CD14-positive monocyte (primary cell): ENCODE data around the gene AJAP1. TPM values are rescaled to one million over a fixed set of nuclear protein-coding genes. Genes with fewer than 3 reads are reported as not detected.

Experiments
- DNase-seq, 3 donors: peaks; one replicate each; pipeline ENCODE4 v3.0.0-alpha.2; 2011 to 2022
- H2AFZ ChIP-seq: 2 replicates; pipeline ENCODE4 v1.6.0; 2012; ENCODE audit warnings: mild to moderate bottlenecking, low read depth, low read length, inconsistent platforms; ENCODE audit not compliant: insufficient read depth, poor library complexity, severe bottlenecking
- H3K27ac ChIP-seq, 2 donors: 1 replicate in 1 of 2; 2 replicates in 1 of 2; pipeline ENCODE4 v1.5.1; 2012 to 2013; ENCODE audit warnings: low read length in 2 of 2, control low read depth in 1 of 2, inconsistent platforms in 1 of 2, low read depth in 1 of 2, mild to moderate bottlenecking in 1 of 2
- H3K27me3 ChIP-seq, 2 donors: one replicate each; pipeline versions ENCODE4 v1.6.0 to v1.6.1; 2011 to 2013; ENCODE audit warnings: low read length in 2 of 2; ENCODE audit not compliant: control insufficient read depth in 2 of 2, insufficient read depth in 2 of 2
- H3K36me3 ChIP-seq, 2 donors: replicated peaks in 1 of 2; 1 replicate in 1 of 2; 2 replicates in 1 of 2; pipeline versions ENCODE4 v1.5.1 to v1.6.1; 2012 to 2013; ENCODE audit warnings: low read length in 2 of 2, control low read depth in 1 of 2, inconsistent platforms in 1 of 2, mild to moderate bottlenecking in 1 of 2; ENCODE audit not compliant: insufficient read depth in 2 of 2, control insufficient read depth in 1 of 2
- H3K4me1 ChIP-seq, 2 donors: 1 replicate in 1 of 2; 2 replicates in 1 of 2; pipeline versions ENCODE4 v1.5.1 to v1.6.1; 2012 to 2013; ENCODE audit warnings: low read length in 2 of 2, control low read depth in 1 of 2, inconsistent platforms in 1 of 2, mild to moderate bottlenecking in 1 of 2, moderate library complexity in 1 of 2; ENCODE audit not compliant: insufficient read depth in 2 of 2, control insufficient read depth in 1 of 2
- H3K4me2 ChIP-seq: replicated peaks from 2 replicates; pipeline ENCODE3; 2012; ENCODE audit warnings: low read length, moderate library complexity, mild to moderate bottlenecking; ENCODE audit not compliant: poor library complexity, severe bottlenecking; ENCODE audit errors: extremely low read depth
- H3K4me3 ChIP-seq, 3 experiments: fragments of 200-600 bp in 1 of 3; sonication (generic) in 1 of 3; replicated peaks in 1 of 3; 1 replicate in 2 of 3; 2 replicates in 1 of 3; pipeline ENCODE4 v1.5.1; 2011 to 2013; ENCODE audit warnings: low read length in 3 of 3, mild to moderate bottlenecking in 3 of 3, control low read depth in 2 of 3, low read depth in 2 of 3, inconsistent platforms in 1 of 3, moderate library complexity in 1 of 3
- H3K79me2 ChIP-seq: 2 replicates; pipeline ENCODE4 v1.6.0; 2012; ENCODE audit warnings: mild to moderate bottlenecking, control low read depth, inconsistent platforms, low read length, moderate library complexity; ENCODE audit not compliant: insufficient read depth
- H3K9ac ChIP-seq: 2 replicates; pipeline ENCODE4 v1.6.0; 2017; ENCODE audit warnings: low read length, mild to moderate bottlenecking; ENCODE audit not compliant: insufficient read depth, poor library complexity, severe bottlenecking
- H3K9me3 ChIP-seq, 2 donors: replicated peaks in 1 of 2; 1 replicate in 1 of 2; 2 replicates in 1 of 2; pipeline versions ENCODE4 v1.5.1 to v1.6.1; 2012 to 2013; ENCODE audit warnings: low read length in 2 of 2, control low read depth in 1 of 2; ENCODE audit not compliant: control insufficient read depth in 1 of 2, insufficient read depth in 1 of 2
- H4K20me1 ChIP-seq: 2 replicates; pipeline ENCODE4 v1.6.0; 2012; ENCODE audit warnings: mild to moderate bottlenecking, low read length, control low read depth, moderate library complexity; ENCODE audit not compliant: insufficient read depth
- H3K27ac Mint-ChIP-seq, 7 donors: one replicate each; pipeline ENCODE4 v1.8.0; 2020; ENCODE audit warnings: mild to moderate bottlenecking in 7 of 7, mixed read lengths in 7 of 7, moderate library complexity in 6 of 7, inconsistent platforms in 2 of 7
- H3K27me3 Mint-ChIP-seq, 3 donors: one replicate each; pipeline ENCODE4 v1.8.0; 2021 to 2022; ENCODE audit warnings: low read depth in 3 of 3, mild to moderate bottlenecking in 3 of 3, mixed read lengths in 3 of 3, moderate library complexity in 3 of 3, inconsistent platforms in 1 of 3
- H3K36me3 Mint-ChIP-seq, 2 donors: one replicate each; pipeline ENCODE4 v1.8.0; 2020; ENCODE audit warnings: mixed read lengths in 2 of 2, inconsistent platforms in 1 of 2, mild to moderate bottlenecking in 1 of 2
- H3K4me1 Mint-ChIP-seq: one replicate; pipeline ENCODE4 v1.8.0; 2020; ENCODE audit warnings: mild to moderate bottlenecking, mixed read lengths
- H3K4me3 Mint-ChIP-seq, 2 donors: one replicate each; pipeline ENCODE4 v1.8.0; 2020; ENCODE audit warnings: mild to moderate bottlenecking in 2 of 2, mixed read lengths in 2 of 2, moderate library complexity in 1 of 2
- H3K9me3 Mint-ChIP-seq, 7 donors: one replicate each; pipeline ENCODE4 v1.8.0; 2020 to 2022; ENCODE audit warnings: mixed read lengths in 7 of 7, mild to moderate bottlenecking in 6 of 7, moderate library complexity in 6 of 7, inconsistent platforms in 2 of 7
- WGBS: methylation state at CpG from one replicate; pipeline ENCODE4 v1.1.5; 2013; ENCODE audit warnings: missing lambda C conversion rate; ENCODE audit not compliant: insufficient coverage; 5-methylcytosine and 5-hydroxymethylcytosine counted together
- intact Hi-C, 2 donors: fragments of 100-400 bp; cut with micrococcal nuclease; formaldehyde crosslinking; loops; one replicate each; pipeline versions ENCODE4 v1.15.0 to v1.15.1; 2023
- polyA plus RNA-seq, 3 donors: library from polyadenylated mRNA; depleted of rRNA in 1 of 3; unstranded in 2 of 3; stranded (reverse) in 1 of 3; fragments of 300-500 nt in 2 of 3; fragments of >200 nt in 1 of 3; fragmentation: Illumina TruSeq in 2 of 3; gene quantifications; 1 replicate in 2 of 3; 2 replicates in 1 of 3; pipeline ENCODE4 v1.2.3, GENCODE V29; 2012 to 2021
- TF ChIP-seq, protein P1 (sequence below): fragments of 200-600 bp; IDR thresholded peaks from one replicate; pipeline ENCODE4 v1.8.0; 2022; ENCODE audit warnings: antibody characterized with exemption, mild to moderate bottlenecking

Gene AJAP1
- polyA plus RNA-seq, 3 donors = not detected

- Mint-ChIP-seq H3K9me3 (peaks cover 0 to 15% (median 5%) of the 10 kb centered on the region in 7 donors), H3K4me3 (peak overlapping the region in 1 of 2 donors; percentile 18), H3K27ac (no peak overlapping the region), H3K4me1 (no peaks in the 10 kb centered on the region), H3K27me3 (peaks cover 5 to 9% (median 6%) of the 10 kb centered on the region in 3 donors), H3K36me3 (no peaks in the 10 kb centered on the region)
- H3K27ac ChIP-seq = no peak overlapping the region
- H3K4me3 ChIP-seq = no peak overlapping the region
- no peak for DNase-seq
- H3K79me2 ChIP-seq = no peaks in the 10 kb centered on the region
- H3K27me3 ChIP-seq = no peaks in the 10 kb centered on the region
- H3K9me3 ChIP-seq = peaks cover 0 to 14% of the 10 kb centered on the region in 2 donors
- H2AFZ ChIP-seq = no peak overlapping the region
- no peaks in the 10 kb centered on the region for H3K4me1 ChIP-seq
- H3K4me2 ChIP-seq = no peak overlapping the region
- H4K20me1 ChIP-seq = no peaks in the 10 kb centered on the region
- TF ChIP-seq, protein P1, sequence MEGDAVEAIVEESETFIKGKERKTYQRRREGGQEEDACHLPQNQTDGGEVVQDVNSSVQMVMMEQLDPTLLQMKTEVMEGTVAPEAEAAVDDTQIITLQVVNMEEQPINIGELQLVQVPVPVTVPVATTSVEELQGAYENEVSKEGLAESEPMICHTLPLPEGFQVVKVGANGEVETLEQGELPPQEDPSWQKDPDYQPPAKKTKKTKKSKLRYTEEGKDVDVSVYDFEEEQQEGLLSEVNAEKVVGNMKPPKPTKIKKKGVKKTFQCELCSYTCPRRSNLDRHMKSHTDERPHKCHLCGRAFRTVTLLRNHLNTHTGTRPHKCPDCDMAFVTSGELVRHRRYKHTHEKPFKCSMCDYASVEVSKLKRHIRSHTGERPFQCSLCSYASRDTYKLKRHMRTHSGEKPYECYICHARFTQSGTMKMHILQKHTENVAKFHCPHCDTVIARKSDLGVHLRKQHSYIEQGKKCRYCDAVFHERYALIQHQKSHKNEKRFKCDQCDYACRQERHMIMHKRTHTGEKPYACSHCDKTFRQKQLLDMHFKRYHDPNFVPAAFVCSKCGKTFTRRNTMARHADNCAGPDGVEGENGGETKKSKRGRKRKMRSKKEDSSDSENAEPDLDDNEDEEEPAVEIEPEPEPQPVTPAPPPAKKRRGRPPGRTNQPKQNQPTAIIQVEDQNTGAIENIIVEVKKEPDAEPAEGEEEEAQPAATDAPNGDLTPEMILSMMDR = no peak
- no peaks in the 10 kb centered on the region for H3K36me3 ChIP-seq
- no peak overlapping the region for H3K9ac ChIP-seq
- WGBS = 83% methylated on average over 6 of the region's 8 CpGs
- intact Hi-C loops = no loop called here
These were observed 29.7 kb downstream of the AJAP1 start for GRCh38 chr1:4684136-4684535.

GRCh38 chr1:4684864-4685522, 30.6 kb downstream of the AJAP1 start:
- Histone ChIP-seq H3K4me3 (no peak overlapping the region), H2AFZ (no peak overlapping the region), H3K9ac (no peak overlapping the region), H4K20me1 (no peaks in the 10 kb centered on the region), H3K27me3 (no peaks in the 10 kb centered on the region), H3K79me2 (no peaks in the 10 kb centered on the region), H3K9me3 (peaks cover 0 to 5% of the 10 kb centered on the region in 2 donors), H3K27ac (no peak overlapping the region), H3K4me1 (no peaks in the 10 kb centered on the region), H3K36me3 (no peaks in the 10 kb centered on the region), H3K4me2 (no peak overlapping the region)
- TF ChIP-seq, protein P1 = no peak
- intact Hi-C loops = no loop called here
- peaks cover 0 to 7% (median 3%) of the 10 kb centered on the region in 7 donors for H3K9me3 Mint-ChIP-seq
- H3K4me3 Mint-ChIP-seq = no peak overlapping the region
- H3K36me3 Mint-ChIP-seq = no peaks in the 10 kb centered on the region
- peak overlapping the region in 1 of 7 donors; percentile 10 for H3K27ac Mint-ChIP-seq
- H3K4me1 Mint-ChIP-seq = no peaks in the 10 kb centered on the region
- no peak for DNase-seq
- peaks cover 4 to 6% (median 4%) of the 10 kb centered on the region in 3 donors for H3K27me3 Mint-ChIP-seq
- 43% methylated on average over 4 of the region's 7 CpGs for WGBS
